Stomach (tissue), 9 donors: ENCODE results near the gene IL1R2. TPM values are rescaled to one million over a fixed set of nuclear protein-coding genes. Genes with fewer than 3 reads are reported as not detected.
A peak's percentile ranks its signal among the peaks of the same experiment; 100 is the strongest.

ENCODE experiments used
- DNase-seq, 2 donors: peaks; one replicate each; pipeline versions ENCODE4 v3.0.0 to v3.0.0-alpha.2; 2013 to 2019
- H3K27ac ChIP-seq, 5 donors: fragments of 200-600 bp in 4 of 5; sonication (generic) in 4 of 5; one replicate each; pipeline ENCODE4 v1.5.1; 2013 to 2019; ENCODE audit warnings: mild to moderate bottlenecking in 1 of 5, moderate library complexity in 1 of 5
- H3K27me3 ChIP-seq, 3 donors: fragments of 200-600 bp; sonication (generic); one replicate each; pipeline ENCODE4 v1.5.1; 2017 to 2019; ENCODE audit warnings: mixed run types in 1 of 3
- H3K36me3 ChIP-seq, 4 donors: fragments of 200-600 bp; sonication (generic); 1 replicate in 3 of 4; 2 replicates in 1 of 4; pipeline ENCODE4 v1.5.1; 2016 to 2019
- H3K4me1 ChIP-seq, 4 donors: fragments of 200-600 bp; sonication (generic); one replicate each; pipeline ENCODE4 v1.5.1; 2016 to 2019
- H3K4me3 ChIP-seq, 4 donors: fragments of 200-600 bp; sonication (generic) in 3 of 4; one replicate each; pipeline ENCODE4 v1.5.1; 2016 to 2019; ENCODE audit warnings: mild to moderate bottlenecking in 1 of 4
- H3K9me3 ChIP-seq, 4 donors: fragments of 200-600 bp; sonication (generic); one replicate each; pipeline ENCODE4 v1.5.1; 2016 to 2019
- CTCF ChIP-seq, 7 experiments: fragments of 450-650 bp in 4 of 7; fragments of 200-600 bp in 3 of 7; sonication (generic) in 3 of 7; IDR thresholded peaks; one replicate each; pipeline ENCODE4 v1.5.1; 2016 to 2019; ENCODE audit warnings: antibody characterized with exemption in 7 of 7, control low read depth in 2 of 7, mild to moderate bottlenecking in 1 of 7
- EP300 ChIP-seq: sonication (generic); formaldehyde crosslinking; IDR thresholded peaks from one replicate; pipeline ENCODE4 v1.6.1; 2017; ENCODE audit warnings: antibody characterized with exemption
- POLR2A ChIP-seq, 4 donors: fragments of 450-650 bp; IDR thresholded peaks; one replicate each; pipeline ENCODE4 v1.6.1; 2016; ENCODE audit warnings: antibody characterized with exemption in 4 of 4, control low read depth in 2 of 4, mild to moderate bottlenecking in 1 of 4, moderate library complexity in 1 of 4
- POLR2AphosphoS5 ChIP-seq, 3 donors: sonication (generic); formaldehyde crosslinking; IDR thresholded peaks; one replicate each; pipeline ENCODE4 v1.6.1; 2016; ENCODE audit warnings: antibody characterized with exemption in 3 of 3
- WGBS, 5 donors: extraction: QIAGEN DNeasy Blood & Tissue Kit in 3 of 5; methylation state at CpG; one replicate each; pipeline versions ENCODE4 v1.1.5 to v1.1.7; 2013 to 2018; 5-methylcytosine and 5-hydroxymethylcytosine counted together
- intact Hi-C: fragments of 100-400 bp; cut with DNase I; formaldehyde crosslinking; loops from one replicate; pipeline ENCODE4 v1.15.1; 2023; ENCODE audit warnings: low total_unique reads
- polyA plus RNA-seq, 3 donors: library from polyadenylated mRNA; stranded (reverse); fragments of 200-250 nt; gene quantifications; one replicate each; pipeline ENCODE4 v1.2.3, GENCODE V29; 2013
- total RNA-seq, 5 donors: library from RNA; depleted of rRNA; stranded (reverse); fragments of >200 nt; gene quantifications; one replicate each; pipeline versions ENCODE4 v1.1.0 to v1.2.3, GENCODE V29; 2014 to 2016
- donor health status: healthy with polysubstance abuse.
- donor health status: Bipolar disorder and iron deficiency.
- donor health status: healthy.

The IL1R2 gene
- total and polyA plus RNA-seq, 8 donors: 2.3 to 111 (median 24.8) TPM

- intact Hi-C loops: no loop called here
Observed at GRCh38 chr2:101956465-101957438, 35.0 kb upstream of the IL1R2 start.

GRCh38 chr2:101958061-101958460 lies 33.7 kb upstream of the IL1R2 start:
- no peak overlapping the region for H3K4me3 ChIP-seq

More at GRCh38 chr2:101956465-101957438, 35.0 kb upstream of the IL1R2 start:
- DNase-seq: no peak
- H3K36me3 ChIP-seq: no peaks in the 10 kb centered on the region
- no peaks in the 10 kb centered on the region for H3K9me3 ChIP-seq
- no peak for TF ChIP-seq POLR2A (IDR thresholded peaks at IDR 0.05)
- no peak for TF ChIP-seq CTCF (IDR thresholded peaks at IDR 0.05)
- no peak for TF ChIP-seq POLR2AphosphoS5 (IDR thresholded peaks at IDR 0.05)
- TF ChIP-seq EP300: no peak
- 56 to 78% (median 61%) methylated on average over 4 of the region's 4 CpGs for WGBS, 5 donors
- H3K27me3 ChIP-seq: no peaks in the 10 kb centered on the region
- H3K4me1 ChIP-seq: peaks cover 9 to 12% (median 12%) of the 10 kb centered on the region in 4 donors
- H3K27ac ChIP-seq: peak overlapping the region in 2 of 5 donors; percentile 49 to 66
- no peak overlapping the region for H3K4me3 ChIP-seq

GRCh38 chr2:101960819-101961337 lies 30.9 kb upstream of the IL1R2 start:
- no peak for DNase-seq
- no peak for TF ChIP-seq CTCF (IDR thresholded peaks at IDR 0.05)
- TF ChIP-seq POLR2AphosphoS5 (IDR thresholded peaks at IDR 0.05): no peak
- no peak for TF ChIP-seq POLR2A (IDR thresholded peaks at IDR 0.05)
- TF ChIP-seq EP300: no peak
- no peaks in the 10 kb centered on the region for H3K9me3 ChIP-seq
- 56 to 65% (median 61%) methylated on average over 6 to 7 of the region's 7 CpGs for WGBS, 5 donors
- H3K4me1 ChIP-seq: peaks cover 9 to 22% (median 17%) of the 10 kb centered on the region in 4 donors
- intact Hi-C loops: no loop called here
- H3K4me3 ChIP-seq: no peak overlapping the region
- H3K27me3 ChIP-seq: no peaks in the 10 kb centered on the region
- peak overlapping the region; percentile 1 to 90 (median 88) for H3K27ac ChIP-seq
- no peaks in the 10 kb centered on the region for H3K36me3 ChIP-seq

More at GRCh38 chr2:101958061-101958460, 33.7 kb upstream of the IL1R2 start:
- Histone ChIP-seq H3K36me3 (no peaks in the 10 kb centered on the region), H3K27me3 (no peaks in the 10 kb centered on the region), H3K27ac (peak overlapping the region in 2 of 5 donors; percentile 49 to 66), H3K4me1 (peaks cover 9 to 22% (median 17%) of the 10 kb centered on the region in 4 donors), H3K9me3 (no peaks in the 10 kb centered on the region)
- intact Hi-C loops: no loop called here
- no peak for DNase-seq
- whole genome bisulfite sequencing, 5 donors: 0 to 44% (median 0%) methylated on average over 2 of the region's 2 CpGs
- no peak for TF ChIP-seq POLR2AphosphoS5 (IDR thresholded peaks at IDR 0.05)
- no peak for TF ChIP-seq POLR2A (IDR thresholded peaks at IDR 0.05)
- TF ChIP-seq CTCF (IDR thresholded peaks at IDR 0.05): no peak
- TF ChIP-seq EP300: no peak

GRCh38 chr2:101961338-101962191 lies 30.2 kb upstream of the IL1R2 start:
- H3K4me3 ChIP-seq: peak overlapping the region in 1 of 4 donors; percentile 7
- no peaks in the 10 kb centered on the region for H3K36me3 ChIP-seq
- WGBS, 5 donors: 51 to 79% (median 72%) methylated on average over 11 to 12 of the region's 12 CpGs
- DNase-seq: peak; percentile 61 to 84
- intact Hi-C loops: no loop called here
- peaks cover 9 to 22% (median 17%) of the 10 kb centered on the region in 4 donors for H3K4me1 ChIP-seq
- no peaks in the 10 kb centered on the region for H3K27me3 ChIP-seq
- H3K9me3 ChIP-seq: no peaks in the 10 kb centered on the region
- TF ChIP-seq POLR2A (IDR thresholded peaks at IDR 0.05): no peak
- peak; percentile 86 for TF ChIP-seq EP300
- no peak for TF ChIP-seq CTCF (IDR thresholded peaks at IDR 0.05)
- TF ChIP-seq POLR2AphosphoS5 (IDR thresholded peaks at IDR 0.05): peak; percentile 85 to 94 (median 93)
- H3K27ac ChIP-seq: peak overlapping the region; percentile 72 to 90 (median 88)
